ACC112 (cell line): Measurements from ENCODE around the gene NELFCD.
"Not testable (repeated sequence)": the region's sequence is repeated elsewhere in the genome, so short reads cannot be mapped to it uniquely, and the experiment has no call there.

Experiments
- H2AFZ ChIP-seq: fragments of 200-600 bp; sonication (generic); one replicate; pipeline ENCODE4 v1.6.0; 2017; ENCODE audit warnings: antibody characterized with exemption, low read length; ENCODE audit not compliant: unreplicated experiment
- H3K27ac ChIP-seq: fragments of 200-600 bp; sonication (generic); 2 replicates; pipeline ENCODE4 v1.5.1; 2014; ENCODE audit warnings: low read depth, mild to moderate bottlenecking, antibody characterized with exemption, low read length, moderate library complexity
- H3K27me3 ChIP-seq: fragments of 200-600 bp; sonication (generic); 2 replicates; pipeline ENCODE4 v1.6.1; 2014; ENCODE audit warnings: mild to moderate bottlenecking, antibody characterized with exemption, low read length, moderate library complexity, mixed read lengths; ENCODE audit not compliant: insufficient read depth
- H3K36me3 ChIP-seq: fragments of 200-600 bp; sonication (generic); 2 replicates; pipeline ENCODE4 v1.6.1; 2016; ENCODE audit warnings: mild to moderate bottlenecking, antibody characterized with exemption, low read length, moderate library complexity, mixed read lengths; ENCODE audit not compliant: insufficient read depth
- H3K4me1 ChIP-seq: fragments of 200-600 bp; sonication (generic); one replicate; pipeline ENCODE4 v1.6.1; 2016; ENCODE audit warnings: low read length, mixed read lengths; ENCODE audit not compliant: insufficient read depth, unreplicated experiment, control insufficient read depth
- H3K4me3 ChIP-seq: fragments of 200-600 bp; sonication (generic); 2 replicates; pipeline ENCODE4 v1.5.1; 2014; ENCODE audit warnings: mild to moderate bottlenecking, low read depth, low read length
- H3K79me2 ChIP-seq: fragments of 200-600 bp; sonication (generic); one replicate; pipeline ENCODE4 v1.6.0; 2016; ENCODE audit warnings: low read length; ENCODE audit not compliant: control insufficient read depth, unreplicated experiment, insufficient read depth

The NELFCD gene

GRCh38 chr20:59040667-59041066, 59.6 kb downstream of the NELFCD start:
- Histone ChIP-seq H2AFZ (no peak overlapping the region), H3K79me2 (peaks cover 61% of the 10 kb centered on the region), H3K36me3 (peaks cover 28% of the 10 kb centered on the region), H3K4me1 (peaks cover 31% of the 10 kb centered on the region), H3K27ac (no peak overlapping the region), H3K27me3 (no peaks in the 10 kb centered on the region), H3K4me3 (peak overlapping the region; percentile 86)

GRCh38 chr20:59041487-59041886, 60.4 kb downstream of the NELFCD start:
- H2AFZ ChIP-seq = not testable (repeated sequence)
- peak overlapping the region; percentile 86 for H3K4me3 ChIP-seq

DNA sequence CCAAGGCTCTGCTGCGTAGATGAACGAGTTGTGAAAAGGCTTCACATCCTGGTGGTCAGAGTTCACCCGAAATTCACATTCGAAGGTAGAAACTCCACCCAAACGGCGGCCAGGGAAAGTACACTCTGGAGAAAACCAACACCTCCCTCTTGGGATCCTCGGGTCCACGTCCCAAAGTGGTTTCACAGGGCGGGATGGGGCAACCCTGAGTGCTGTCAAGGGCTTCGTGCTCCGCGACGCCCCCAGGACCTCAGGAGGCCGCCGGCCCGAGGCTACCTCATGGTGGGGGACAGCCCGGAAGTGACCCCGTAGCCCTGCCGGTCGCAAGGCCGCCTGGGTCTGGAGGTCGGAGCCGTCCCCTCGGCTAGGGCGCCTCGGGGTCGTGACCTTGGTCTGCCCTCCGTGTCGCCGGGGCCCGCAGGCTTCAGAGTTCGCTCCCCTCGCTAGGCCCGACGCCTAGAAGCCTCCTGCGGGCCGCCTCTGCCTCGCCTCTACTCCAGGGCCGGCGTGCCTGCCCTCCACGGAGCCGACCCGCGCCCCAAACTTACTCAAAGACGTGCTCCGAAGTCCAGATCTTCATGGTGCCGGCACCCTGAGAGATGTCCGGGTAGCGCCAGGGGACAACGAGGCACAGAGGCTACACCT, 61.2 kb downstream of the NELFCD start, which contains the start of gene PRELID3B:
TSS of gene PRELID3B (minus strand) at position 636 of the 645 bp plus-strand sequence. CDS start at position 580, 56 bp downstream.
- Histone ChIP-seq H3K79me2 (peaks cover 54% of the 10 kb centered on the region), H3K4me3 (peak within 1 kb of the TSS; percentile 86), H3K27me3 (no peaks in the 10 kb centered on the region), H3K36me3 (peaks cover 14% of the 10 kb centered on the region), H3K4me1 (peaks cover 31% of the 10 kb centered on the region), H2AFZ (peak within 1 kb of the TSS; percentile 87), H3K27ac (peak within 1 kb of the TSS; percentile 49)

More at GRCh38 chr20:59041487-59041886, 60.4 kb downstream of the NELFCD start:
- not testable (repeated sequence) for H3K27me3 ChIP-seq
- Histone ChIP-seq H3K36me3 (peaks cover 19% of the 10 kb centered on the region), H3K4me1 (peaks cover 31% of the 10 kb centered on the region), H3K79me2 (peaks cover 55% of the 10 kb centered on the region), H3K27ac (peak overlapping the region; percentile 49)

DNA sequence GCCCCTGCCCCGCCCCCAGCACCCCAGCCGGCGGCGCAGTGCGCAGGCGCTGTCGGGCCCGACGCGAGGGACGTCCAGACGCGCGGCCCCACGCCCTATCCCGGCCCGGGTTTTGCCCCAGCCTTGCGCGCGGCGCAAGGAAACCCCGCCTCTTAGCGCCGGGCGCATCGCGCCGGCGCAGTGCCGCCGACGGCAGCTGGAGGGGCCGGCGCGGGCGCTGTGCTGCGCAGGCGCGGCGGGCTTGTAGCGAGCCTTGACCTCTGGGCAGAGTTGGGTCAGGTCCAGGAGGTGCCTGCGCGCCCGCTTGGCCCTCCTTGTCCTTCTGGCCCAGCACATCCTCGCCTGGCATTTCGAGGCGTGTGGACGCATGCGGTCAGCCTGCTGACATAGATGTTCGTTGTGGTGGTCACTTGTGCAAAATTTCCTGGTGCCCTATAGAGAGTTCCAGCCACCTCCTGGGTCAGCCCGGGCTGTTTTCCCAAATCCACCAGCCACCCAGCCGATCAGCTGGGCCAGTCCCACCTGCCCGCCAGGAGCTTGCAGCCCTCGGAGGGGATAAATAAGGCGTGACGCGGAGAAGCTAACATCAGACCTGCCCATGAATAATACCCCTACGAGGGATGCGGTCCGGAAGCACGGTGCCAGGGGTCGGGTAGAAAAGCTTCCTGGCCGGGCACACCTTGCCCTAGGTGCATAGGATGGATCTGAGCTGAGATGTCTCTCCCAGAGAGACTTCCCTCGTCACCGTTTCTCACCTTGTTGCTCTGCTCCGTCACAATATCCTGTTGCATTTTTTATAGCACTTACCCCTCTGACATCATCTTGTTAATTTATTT, 62.0 kb downstream of the NELFCD start:
- no peak overlapping the region for H3K27ac ChIP-seq
- peak overlapping the region; percentile 87 for H2AFZ ChIP-seq
- peaks cover 34% of the 10 kb centered on the region for H3K4me1 ChIP-seq
- H3K36me3 ChIP-seq = peaks cover 9% of the 10 kb centered on the region
- H3K79me2 ChIP-seq = peaks cover 46% of the 10 kb centered on the region
- peak overlapping the region; percentile 86 for H3K4me3 ChIP-seq
- H3K27me3 ChIP-seq = no peaks in the 10 kb centered on the region

DNA sequence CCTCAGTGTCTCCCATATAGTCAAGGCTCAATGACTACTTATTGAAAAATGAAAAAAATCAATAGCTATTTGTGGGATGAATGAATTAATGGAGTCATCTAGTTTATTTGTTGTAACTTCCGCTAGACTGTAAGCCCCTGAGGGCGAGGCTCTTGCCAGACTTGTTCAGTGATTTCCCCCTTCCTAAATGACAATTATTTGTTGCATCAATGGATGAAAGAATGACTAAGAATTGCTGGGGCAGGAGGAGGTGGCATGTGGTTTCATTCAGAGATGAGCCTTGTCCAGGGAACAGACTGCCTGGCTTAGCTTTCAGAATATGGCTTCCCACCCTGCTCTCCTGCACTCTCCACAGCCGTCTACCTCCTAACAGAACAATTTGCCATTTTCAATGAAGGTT, 62.6 kb downstream of the NELFCD start:
- no peak overlapping the region for H3K4me3 ChIP-seq
- H3K27ac ChIP-seq = no peak overlapping the region
- peaks cover 40% of the 10 kb centered on the region for H3K4me1 ChIP-seq
- H3K27me3 ChIP-seq = no peaks in the 10 kb centered on the region
- peak overlapping the region; percentile 67 for H2AFZ ChIP-seq
- peaks cover 7% of the 10 kb centered on the region; the same call in 1 of the 2 replicates for H3K36me3 ChIP-seq
- peaks cover 39% of the 10 kb centered on the region for H3K79me2 ChIP-seq

DNA sequence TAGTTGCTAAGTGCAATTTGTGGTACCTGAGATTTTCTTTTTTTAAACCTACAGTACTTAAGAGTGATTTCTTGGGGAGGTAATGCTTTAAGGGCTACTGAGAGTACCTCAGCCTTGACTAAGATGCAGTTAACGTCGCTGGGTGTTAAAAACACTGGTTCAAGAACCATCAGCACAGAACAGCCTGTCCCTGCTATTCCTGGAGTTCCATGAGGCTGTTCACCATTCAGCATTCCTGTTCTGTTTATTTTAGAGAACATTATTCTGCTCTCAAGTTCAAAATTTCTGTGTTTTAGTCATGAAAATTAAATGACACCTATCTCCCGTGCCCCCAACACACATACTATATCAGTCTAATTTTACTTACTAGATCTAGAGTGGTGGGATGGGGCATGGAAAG, 63.2 kb downstream of the NELFCD start:
- no peaks in the 10 kb centered on the region for H3K27me3 ChIP-seq
- no peak overlapping the region for H3K27ac ChIP-seq
- H3K36me3 ChIP-seq = peaks cover 7% of the 10 kb centered on the region; the same call in 1 of the 2 replicates
- H3K79me2 ChIP-seq = peaks cover 33% of the 10 kb centered on the region
- peak overlapping the region; percentile 67 for H2AFZ ChIP-seq
- H3K4me3 ChIP-seq = no peak overlapping the region
- H3K4me1 ChIP-seq = peaks cover 39% of the 10 kb centered on the region
